SK-N-MC (cell line): ENCODE results near the gene CENPK.

Experiments
- FOXP2 ChIP-seq: optimal IDR thresholded peaks from 2 replicates; pipeline ENCODE3; 2011; ENCODE audit warnings: mild to moderate bottlenecking, moderate library complexity; ENCODE audit not compliant: insufficient read depth; ENCODE audit errors: extremely low read length, control extremely low read depth
- POLR2AphosphoS5 ChIP-seq: IDR thresholded peaks from 2 replicates; pipeline ENCODE4 v1.6.1; 2012; ENCODE audit warnings: mild to moderate bottlenecking, low read depth, low read length, borderline replicate concordance

GRCh38 chr5:65539827-65540226, 23.1 kb downstream of the CENPK start:
- TF ChIP-seq POLR2AphosphoS5 (no peak), FOXP2 (no peak)
